NCI-H1092 (cell line): ENCODE results near the gene CHST11.
"Not testable (repeated sequence)": the region's sequence is repeated elsewhere in the genome, so short reads cannot be mapped to it uniquely, and the experiment has no call there.

ENCODE experiments used
- DNase-seq: peaks from one replicate; lab custom pipeline; 2025; lab: John Stamatoyannopoulos, UW

The CHST11 gene

GRCh38 chr12:104604070-104604994, 147.6 kb downstream of the CHST11 start:
- DNase-seq = no peak

GRCh38 chr12:104604995-104605675, 148.4 kb downstream of the CHST11 start:
- no peak for DNase-seq

DNA sequence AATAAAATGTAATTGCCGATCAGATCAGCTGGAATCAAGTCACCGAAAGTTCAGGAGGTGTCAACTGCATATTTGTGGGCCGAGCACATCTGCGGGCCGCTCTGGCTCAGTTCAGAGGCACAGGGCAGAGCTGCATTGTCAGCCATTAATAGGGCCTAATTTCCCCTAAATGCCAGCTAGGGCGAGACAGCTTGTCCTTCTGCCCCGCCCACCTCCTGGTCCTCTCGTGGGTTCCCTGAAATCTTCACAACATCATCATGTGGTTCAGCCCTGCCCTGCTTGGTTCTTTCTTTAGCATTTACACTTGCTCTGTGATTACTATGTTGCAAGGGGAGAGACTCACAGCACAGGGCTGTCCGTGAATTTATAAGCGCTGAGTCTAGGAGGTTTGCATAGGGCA, 148.9 kb downstream of the CHST11 start:
- no peak for DNase-seq

DNA sequence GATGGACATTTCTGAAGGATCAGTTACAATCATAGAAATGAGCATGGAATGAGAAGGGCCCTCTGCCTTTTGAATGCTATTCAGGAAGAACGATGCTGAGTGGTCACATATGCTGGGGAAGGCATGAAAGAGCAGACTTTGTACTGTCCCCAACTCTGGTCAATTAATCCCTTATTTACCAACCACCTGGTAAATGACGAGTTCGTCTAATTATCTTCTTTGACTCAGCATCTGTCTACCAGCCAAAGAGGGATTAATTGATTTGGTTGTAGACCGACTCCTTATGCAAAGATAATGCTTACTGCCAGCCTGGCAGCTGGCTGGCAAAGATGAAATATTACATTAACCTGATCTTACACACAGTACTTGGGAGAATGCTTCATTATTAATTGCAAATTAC, 152.2 kb downstream of the CHST11 start:
- DNase-seq = no peak

GRCh38 chr12:104609445-104609844, 152.7 kb downstream of the CHST11 start:
- DNase-seq = no peak

DNA sequence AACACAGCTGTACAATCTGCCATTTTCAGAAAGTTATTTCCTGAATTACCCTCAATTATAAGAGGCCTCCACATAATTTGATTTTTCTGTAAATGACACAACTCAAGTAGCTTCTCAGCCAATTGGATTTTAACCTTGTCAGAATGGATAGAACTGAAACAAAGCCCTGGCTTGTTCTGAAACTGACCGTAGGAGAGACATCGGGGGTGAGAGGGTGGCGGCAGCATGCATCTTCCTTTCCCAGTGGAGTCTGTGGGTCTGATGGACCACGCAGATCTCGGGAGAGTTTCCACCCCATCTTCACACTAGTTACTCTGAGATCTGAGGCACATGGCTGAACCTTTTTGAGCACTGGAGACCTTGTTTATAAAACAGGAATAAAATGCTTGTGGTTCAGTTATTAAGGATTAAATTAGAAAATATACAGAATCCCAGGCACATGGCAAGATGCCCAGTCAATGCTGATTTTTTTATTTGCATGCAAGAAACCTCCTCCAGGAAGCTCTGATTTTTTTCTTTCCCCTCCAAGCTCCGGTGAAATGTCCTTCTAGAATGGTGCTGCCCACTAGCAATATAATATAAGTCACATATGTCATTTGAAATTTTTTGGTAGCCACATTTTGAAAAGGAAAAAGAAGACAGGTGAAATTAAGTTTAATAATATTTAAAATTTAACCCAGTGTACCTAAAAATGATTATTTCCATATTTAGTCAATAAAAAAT, 153.9 kb downstream of the CHST11 start:
- DNase-seq = no peak

DNA sequence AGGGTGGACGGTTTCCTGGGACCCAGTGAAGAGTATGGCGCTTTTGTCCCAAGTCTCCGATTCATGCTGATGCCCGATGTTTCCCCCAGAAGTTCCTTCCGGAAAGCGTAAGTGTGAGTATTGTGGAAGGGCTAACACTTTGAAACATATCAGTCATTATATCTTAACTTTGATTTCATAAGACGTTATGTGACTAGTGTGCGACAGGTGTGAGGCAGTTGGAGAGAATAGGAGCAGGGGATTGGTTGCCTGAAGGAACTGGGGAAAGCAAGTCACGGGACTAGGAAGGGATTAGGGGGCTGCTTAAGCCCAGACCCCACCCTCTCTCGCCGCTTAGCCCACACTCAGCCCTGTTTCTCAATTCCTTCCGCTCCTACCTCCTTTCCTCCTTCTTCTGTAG, 154.9 kb downstream of the CHST11 start:
- DNase-seq = no peak

GRCh38 chr12:104613372-104613771, 156.6 kb downstream of the CHST11 start:
- not testable (repeated sequence) for DNase-seq

- no peak for DNase-seq
These were observed 158.4 kb downstream of the CHST11 start for GRCh38 chr12:104615048-104615561.

DNA sequence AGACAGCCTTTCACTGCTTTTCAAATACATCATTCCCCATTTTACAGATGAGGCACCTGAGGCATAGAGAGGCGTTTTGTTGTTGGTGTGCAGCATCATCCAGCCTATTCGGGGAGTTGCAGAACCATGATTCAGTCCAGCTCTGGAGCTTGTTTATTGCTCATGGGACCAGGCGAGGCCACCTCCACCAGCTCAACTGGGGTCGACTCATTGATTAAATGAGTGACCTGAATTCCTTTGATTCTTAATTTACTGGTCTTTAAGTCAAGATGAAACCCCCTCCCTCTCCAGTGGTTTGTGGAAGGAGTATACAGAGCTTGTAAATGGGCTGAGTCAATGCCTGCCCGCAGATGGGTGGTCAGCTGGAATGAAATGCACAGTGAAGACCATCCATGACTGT, 161.9 kb downstream of the CHST11 start:
- DNase-seq = no peak

- no peak for DNase-seq
These were observed 162.6 kb downstream of the CHST11 start for GRCh38 chr12:104619305-104619704.

DNA sequence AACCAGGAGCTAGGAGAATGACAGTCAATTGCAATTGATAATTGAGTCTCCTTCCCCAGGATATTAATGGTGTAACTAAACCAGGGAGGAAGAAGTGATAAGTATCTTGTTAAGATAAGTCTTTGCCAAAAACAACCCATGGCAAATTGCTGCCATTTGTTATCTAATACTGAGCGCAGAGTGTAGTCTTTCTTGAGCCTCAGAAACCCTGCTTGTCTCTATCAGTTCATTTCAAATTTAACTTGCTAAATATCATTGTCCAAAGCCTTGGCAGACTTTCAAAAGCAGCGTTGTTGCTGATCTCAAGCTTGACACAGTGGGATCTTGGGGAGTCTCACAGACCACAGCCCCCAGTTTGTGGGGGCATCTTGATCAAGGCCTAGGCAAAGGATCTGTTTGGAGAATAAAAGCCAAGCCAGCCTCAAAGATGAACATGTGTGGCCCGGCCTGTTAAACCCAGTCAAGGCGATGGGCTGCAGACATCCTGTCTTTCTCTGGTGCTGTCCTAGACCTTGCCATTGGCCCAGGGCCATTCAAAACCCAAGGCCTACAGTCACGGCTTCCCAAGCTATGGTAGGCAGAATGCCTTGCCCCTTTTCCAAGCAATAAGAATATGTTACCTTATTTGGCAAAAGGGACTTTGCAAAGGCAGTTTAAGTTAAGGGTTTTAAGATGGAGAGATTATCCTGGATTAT, 164.2 kb downstream of the CHST11 start:
- no peak for DNase-seq

DNA sequence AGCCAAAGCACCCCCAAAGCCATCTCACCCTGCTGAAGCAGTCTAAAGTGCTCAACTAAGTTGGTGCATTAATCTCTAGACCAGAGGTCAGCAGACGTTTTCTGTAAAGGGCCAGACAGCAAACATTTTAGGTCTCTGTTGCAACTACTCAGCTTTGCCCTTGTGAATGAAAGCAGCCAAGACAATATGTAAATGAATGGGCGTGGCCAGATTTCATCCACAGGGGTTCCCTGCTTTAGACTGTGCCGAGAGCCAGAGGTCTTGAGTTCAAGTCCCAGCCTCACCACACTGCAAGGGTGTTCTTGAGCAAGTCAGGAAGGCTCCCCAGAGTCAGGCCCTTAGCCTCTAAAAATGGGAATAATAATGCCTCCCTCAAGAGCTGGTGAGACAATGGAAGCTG, 166.2 kb downstream of the CHST11 start:
- DNase-seq = no peak

DNA sequence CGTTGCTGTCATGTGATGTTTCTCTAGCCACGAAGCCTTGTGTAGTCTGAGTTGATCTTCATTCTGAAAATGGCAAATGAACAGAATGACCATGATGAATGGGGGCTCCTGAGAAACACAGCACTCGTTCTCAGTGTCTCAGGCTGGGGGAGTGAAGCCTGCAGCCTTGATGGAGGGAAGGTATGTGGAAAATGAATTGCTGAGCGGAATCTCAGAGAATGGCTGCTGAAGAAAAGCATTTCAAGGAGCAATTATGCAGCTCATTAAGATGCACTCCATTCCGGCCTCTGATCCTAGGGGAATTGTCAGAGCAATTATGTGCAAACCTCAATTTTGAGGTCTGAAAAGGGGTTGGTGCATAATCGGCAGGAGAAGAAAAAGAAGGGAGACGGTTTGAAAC, 167.1 kb downstream of the CHST11 start:
- no peak for DNase-seq

- DNase-seq = no peak
These were observed 167.8 kb downstream of the CHST11 start for GRCh38 chr12:104624529-104624928.

DNA sequence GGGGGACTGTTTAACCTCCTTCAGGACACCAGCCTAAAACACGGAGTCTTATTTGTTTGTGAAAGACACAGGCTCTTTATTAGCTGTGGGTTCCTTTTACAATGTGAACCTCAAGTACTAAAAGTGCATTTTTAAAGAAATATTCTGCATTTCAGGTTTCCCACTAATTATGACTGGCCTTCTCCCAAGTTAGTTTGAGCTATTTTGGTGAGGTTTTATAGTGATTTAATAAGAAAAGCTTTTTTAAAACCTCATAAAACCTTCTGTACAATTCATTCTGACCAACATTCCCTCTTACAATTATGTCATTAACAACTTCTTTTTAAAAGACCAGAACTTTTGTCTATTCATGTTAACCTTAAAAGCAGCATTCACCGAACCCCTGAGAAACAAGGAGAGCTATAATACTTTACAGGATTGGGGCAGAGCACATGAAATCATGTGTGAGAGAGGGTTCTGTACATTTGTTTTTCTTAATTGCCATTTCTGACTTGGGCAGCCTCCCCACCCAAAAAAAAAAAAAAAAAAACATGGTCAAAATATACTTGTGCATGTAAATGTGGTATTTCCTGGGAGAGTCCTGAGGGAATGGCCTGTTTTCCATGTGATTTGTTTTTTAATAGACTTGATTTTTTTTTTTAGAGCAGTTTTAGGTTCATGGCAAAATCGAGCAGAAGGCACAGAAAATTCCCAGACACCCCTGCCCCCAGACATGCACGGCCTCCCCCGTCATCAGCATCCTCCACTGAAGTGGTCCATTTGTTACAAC, 169.5 kb downstream of the CHST11 start:
- no peak for DNase-seq

DNA sequence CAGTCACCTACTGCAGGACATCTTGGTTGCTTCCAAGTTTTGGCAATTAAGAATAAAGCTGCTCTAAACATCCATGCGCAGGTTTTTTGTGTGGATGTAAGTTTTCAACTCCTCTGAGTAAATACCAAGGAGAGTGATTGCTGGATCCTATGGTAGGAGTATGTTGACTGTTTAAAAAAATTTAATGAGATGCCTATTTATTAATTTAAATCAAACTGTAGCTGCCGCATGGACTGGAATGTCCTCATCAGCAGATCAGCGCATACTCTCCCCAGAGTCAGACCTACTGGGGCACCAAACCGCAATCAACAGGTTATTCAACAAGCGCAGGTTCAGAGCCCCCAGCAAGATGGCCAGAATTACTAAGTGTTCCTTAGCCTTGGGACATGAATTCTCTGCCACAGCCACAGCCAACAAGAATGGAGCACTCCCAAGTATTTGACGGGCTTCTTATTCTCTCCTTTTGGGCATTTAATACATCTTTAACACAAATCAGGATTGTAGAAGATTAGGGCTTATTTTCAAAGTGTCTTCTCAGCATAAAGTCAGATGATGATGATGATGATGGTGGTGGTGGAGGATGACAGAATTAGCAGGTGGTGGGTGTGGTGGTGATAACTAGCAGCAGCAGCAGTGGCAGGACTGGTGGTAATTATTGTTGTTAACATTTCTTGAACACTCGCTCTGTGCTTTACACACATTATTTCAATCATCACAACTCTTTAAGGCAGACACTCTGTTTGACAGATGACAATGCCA, 170.7 kb downstream of the CHST11 start:
- no peak for DNase-seq

GRCh38 chr12:104627990-104628830, 171.5 kb downstream of the CHST11 start:
- DNase-seq = no peak

DNA sequence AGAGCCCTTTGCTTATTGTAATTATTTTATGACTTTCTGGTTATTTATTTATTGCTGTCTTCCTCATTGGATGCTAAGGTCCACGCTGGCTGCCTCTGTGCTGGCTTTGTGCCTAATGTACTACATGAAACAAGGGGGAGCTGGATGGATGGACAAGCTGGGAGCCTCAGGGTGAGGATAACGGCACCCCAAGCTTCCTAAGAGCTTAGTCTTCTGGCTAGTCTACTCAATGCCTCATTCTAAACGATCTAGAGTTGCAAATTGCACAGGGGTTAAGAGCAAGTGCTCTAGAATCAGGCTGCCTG, 172.0 kb downstream of the CHST11 start:
- DNase-seq = no peak

- DNase-seq = peak; percentile 39
These were observed 173.5 kb downstream of the CHST11 start for GRCh38 chr12:104630230-104630670.
